Measurements from ENCODE around the gene DDX41.

DDX41 gene

GRCh38 chr5:177502886-177503285 lies 13.9 kb downstream of the DDX41 start:
- H3K9me3 ChIP-seq: no peaks in the 10 kb centered on the region
- H3K27ac ChIP-seq: peak overlapping the region; percentile 75
- no peak overlapping the region for H3K4me3 ChIP-seq (ENCODE audit: low read depth in 1 of 2, low read length in 1 of 2)
- no peak for TF ChIP-seq CTCF (IDR thresholded peaks at IDR 0.05)
- peaks cover 67% of the 10 kb centered on the region for H3K36me3 ChIP-seq
- H3K4me1 ChIP-seq (ENCODE audit: control insufficient read depth in 1 of 2, insufficient read depth in 1 of 2, low read depth in 1 of 2, low read length in 1 of 2): peaks cover 62 to 68% of the 10 kb centered on the region in 2 experiments
- H3K27me3 ChIP-seq: no peaks in the 10 kb centered on the region

- H3K4me1 ChIP-seq (ENCODE audit: control insufficient read depth in 1 of 2, insufficient read depth in 1 of 2, low read depth in 1 of 2, low read length in 1 of 2): peaks cover 57 to 69% of the 10 kb centered on the region in 2 experiments
- TF ChIP-seq CTCF (IDR thresholded peaks at IDR 0.05): no peak
Measured at GRCh38 chr5:177501874-177502678, 14.7 kb downstream of the DDX41 start.

GRCh38 chr5:177500685-177501522 lies 15.9 kb downstream of the DDX41 start:
- Histone ChIP-seq H3K4me3 (ENCODE audit: low read depth in 1 of 2, low read length in 1 of 2) (peak overlapping the region in 1 of 2 experiments; percentile 25), H3K9me3 (no peaks in the 10 kb centered on the region), H3K4me1 (ENCODE audit: control insufficient read depth in 1 of 2, insufficient read depth in 1 of 2, low read depth in 1 of 2, low read length in 1 of 2) (peaks cover 53 to 69% of the 10 kb centered on the region in 2 experiments), H3K27ac (peak overlapping the region; percentile 75), H3K36me3 (peaks cover 54% of the 10 kb centered on the region), H3K27me3 (no peaks in the 10 kb centered on the region)
- peak; percentile 81 for TF ChIP-seq CTCF (IDR thresholded peaks at IDR 0.05)

More at GRCh38 chr5:177501874-177502678, 14.7 kb downstream of the DDX41 start:
- H3K9me3 ChIP-seq: no peaks in the 10 kb centered on the region
- H3K27me3 ChIP-seq: no peaks in the 10 kb centered on the region
- peak overlapping the region; percentile 75 for H3K27ac ChIP-seq
- H3K4me3 ChIP-seq (ENCODE audit: low read depth in 1 of 2, low read length in 1 of 2): no peak overlapping the region
- H3K36me3 ChIP-seq: peaks cover 61% of the 10 kb centered on the region

- no peaks in the 10 kb centered on the region for H3K9me3 ChIP-seq
- peaks cover 56 to 70% of the 10 kb centered on the region in 2 experiments for H3K4me1 ChIP-seq (ENCODE audit: control insufficient read depth in 1 of 2, insufficient read depth in 1 of 2, low read depth in 1 of 2, low read length in 1 of 2)
- no peaks in the 10 kb centered on the region for H3K27me3 ChIP-seq
- no peak for TF ChIP-seq CTCF (IDR thresholded peaks at IDR 0.05)
- H3K4me3 ChIP-seq (ENCODE audit: low read depth in 1 of 2, low read length in 1 of 2): no peak overlapping the region
- H3K27ac ChIP-seq: no peak overlapping the region
- H3K36me3 ChIP-seq: peaks cover 54% of the 10 kb centered on the region
Measured at GRCh38 chr5:177499842-177500241, 16.9 kb downstream of the DDX41 start.

- Histone ChIP-seq H3K9me3 (no peaks in the 10 kb centered on the region), H3K4me1 (ENCODE audit: control insufficient read depth in 1 of 2, insufficient read depth in 1 of 2, low read depth in 1 of 2, low read length in 1 of 2) (peaks cover 72 to 86% of the 10 kb centered on the region in 2 experiments), H3K36me3 (peaks cover 51% of the 10 kb centered on the region), H3K27me3 (no peaks in the 10 kb centered on the region), H3K4me3 (ENCODE audit: low read depth in 1 of 2, low read length in 1 of 2) (peak overlapping the region; percentile 90 to 99), H3K27ac (peak overlapping the region; percentile 99)
- TF ChIP-seq CTCF (IDR thresholded peaks at IDR 0.05): no peak
Measured at GRCh38 chr5:177498013-177498787, 18.6 kb downstream of the DDX41 start.

All from neutrophil (primary cell).